ENCODE data around the gene CPVL. TPM values are rescaled to one million over a fixed set of nuclear protein-coding genes. Genes with fewer than 3 reads are reported as not detected.

Gene CPVL
- total and polyA plus RNA-seq, 2 of the 4 experiments (the other 2 are of a cell fraction) = not detected

DNA sequence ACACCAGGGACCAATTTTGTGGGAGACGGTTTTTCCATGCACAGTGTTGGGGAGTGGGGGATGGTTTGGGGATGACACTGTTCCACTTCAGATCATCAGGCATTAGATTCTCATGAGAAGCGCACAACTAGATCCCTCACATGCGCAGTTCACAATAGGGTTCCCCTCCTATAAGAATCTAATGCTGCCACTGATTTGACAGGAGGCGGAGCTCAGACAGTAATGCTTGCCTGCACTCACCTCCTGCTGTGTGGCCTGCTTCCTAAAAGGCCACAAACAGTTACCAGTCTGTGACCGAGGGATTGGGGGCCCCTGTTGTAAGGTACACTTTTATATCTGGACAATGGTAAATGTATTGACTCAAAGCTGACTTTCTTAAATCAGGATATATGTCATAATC, 142.6 kb downstream of the CPVL start:
- Histone ChIP-seq H3K36me3 (ENCODE audit: control insufficient read depth, insufficient read depth, low read length) (no peaks in the 10 kb centered on the region), H3K4me2 (ENCODE audit: low read depth, low read length) (no peak overlapping the region), H2BK15ac (ENCODE audit: low read depth, low read length) (no peak overlapping the region), H3K4me3 (ENCODE audit: insufficient read depth, low read depth, low read length) (no peak overlapping the region), H3K9ac (ENCODE audit: low read depth, low read length) (no peak overlapping the region), H3K23ac (ENCODE audit: low read depth, low read length) (no peak overlapping the region), H2BK120ac (ENCODE audit: low read depth, low read length) (no peak overlapping the region), H3K4me1 (ENCODE audit: control insufficient read depth, insufficient read depth, low read length) (no peaks in the 10 kb centered on the region), H3K56ac (ENCODE audit: extremely low read depth, insufficient read depth, low read length) (no peak overlapping the region), H3K4ac (ENCODE audit: low read depth, low read length) (no peak overlapping the region), H2AFZ (replicated peaks; ENCODE audit: low read length, poor library complexity) (no peak overlapping the region), H4K8ac (ENCODE audit: low read depth in 2 of 2, low read length in 2 of 2) (no peak overlapping the region), H2BK5ac (ENCODE audit: low read depth, low read length, poor library complexity, severe bottlenecking) (no peak overlapping the region), H3K79me1 (ENCODE audit: low read depth in 1 of 2, low read length in 2 of 2) (no peaks in the 10 kb centered on the region), H4K91ac (ENCODE audit: insufficient read depth, low read depth, low read length) (no peak overlapping the region), H2AK9ac (replicated peaks; ENCODE audit: low read depth, low read length, poor library complexity) (no peak overlapping the region), H3K27ac (ENCODE audit: insufficient read depth, low read length) (no peak overlapping the region), H3K18ac (ENCODE audit: low read depth, low read length) (no peak overlapping the region), H3K27me3 (ENCODE audit: control insufficient read depth, insufficient read depth, low read length) (peaks cover 17% of the 10 kb centered on the region), H3K9me1 (ENCODE audit: insufficient read depth, low read length) (no peaks in the 10 kb centered on the region), H4K5ac (ENCODE audit: low read depth, low read length) (no peak overlapping the region), H3K9me3 (ENCODE audit: control insufficient read depth, insufficient read depth, low read length) (no peaks in the 10 kb centered on the region), H2AK5ac (ENCODE audit: low read depth, low read length) (no peak overlapping the region), H2BK20ac (ENCODE audit: low read depth, low read length) (no peak overlapping the region), H4K20me1 (ENCODE audit: insufficient read depth, low read length) (no peaks in the 10 kb centered on the region), H3K14ac (replicated peaks; ENCODE audit: low read depth, low read length) (no peak overlapping the region)
- POLR2A ChIA-PET (ENCODE audit: unreplicated experiment) = no interaction called here
- dilution Hi-C loops (cut with HindIII; ENCODE audit: low sequenced_read_pairs, unreplicated experiment) (no loop called here), in situ Hi-C loops (cut with MboI; ENCODE audit: low sequenced_read_pairs) (no loop called here), intact Hi-C loops (cut with micrococcal nuclease) (no loop called here)
- no peak for DNase-seq
- WGBS, 2 experiments (ENCODE audit: extremely low coverage in 2 of 2, insufficient read length in 1 of 2) = no CpG with 5 or more reads among the region's 5 CpGs
- no TSS peak for BruUV-seq (replicated peaks)
- CTCF ChIA-PET = no interaction called here
- TF ChIP-seq RFX5 (IDR thresholded peaks at IDR 0.05; ENCODE audit: low read depth, low read length) (no peak), MAZ (IDR thresholded peaks at IDR 0.05; ENCODE audit: borderline replicate concordance, low read depth, low read length) (no peak), RAD21 (IDR thresholded peaks at IDR 0.05; ENCODE audit: low read length) (no peak), SMC3 (IDR thresholded peaks at IDR 0.05; ENCODE audit: low read depth, low read length) (no peak), FOS (IDR thresholded peaks at IDR 0.05; ENCODE audit: low read depth, low read length) (no peak), MXI1 (IDR thresholded peaks at IDR 0.05; ENCODE audit: borderline replicate concordance, low read depth, low read length) (no peak), MAFK (IDR thresholded peaks at IDR 0.05; ENCODE audit: low read depth, low read length) (no peak), BHLHE40 (IDR thresholded peaks at IDR 0.05; ENCODE audit: low read depth, low read length) (no peak), CHD1 (IDR thresholded peaks at IDR 0.05; ENCODE audit: low read depth, low read length) (no peak), CEBPB (IDR thresholded peaks at IDR 0.05; ENCODE audit: low read depth, low read length) (no peak), NFE2L2 (IDR thresholded peaks at IDR 0.05; ENCODE audit: low read depth, low read length) (no peak), RCOR1 (IDR thresholded peaks at IDR 0.05; ENCODE audit: insufficient replicate concordance, low read length) (no peak), POLR2A (IDR thresholded peaks at IDR 0.05; ENCODE audit: low read depth, low read length) (no peak)
- TF ChIP-seq, protein P1, sequence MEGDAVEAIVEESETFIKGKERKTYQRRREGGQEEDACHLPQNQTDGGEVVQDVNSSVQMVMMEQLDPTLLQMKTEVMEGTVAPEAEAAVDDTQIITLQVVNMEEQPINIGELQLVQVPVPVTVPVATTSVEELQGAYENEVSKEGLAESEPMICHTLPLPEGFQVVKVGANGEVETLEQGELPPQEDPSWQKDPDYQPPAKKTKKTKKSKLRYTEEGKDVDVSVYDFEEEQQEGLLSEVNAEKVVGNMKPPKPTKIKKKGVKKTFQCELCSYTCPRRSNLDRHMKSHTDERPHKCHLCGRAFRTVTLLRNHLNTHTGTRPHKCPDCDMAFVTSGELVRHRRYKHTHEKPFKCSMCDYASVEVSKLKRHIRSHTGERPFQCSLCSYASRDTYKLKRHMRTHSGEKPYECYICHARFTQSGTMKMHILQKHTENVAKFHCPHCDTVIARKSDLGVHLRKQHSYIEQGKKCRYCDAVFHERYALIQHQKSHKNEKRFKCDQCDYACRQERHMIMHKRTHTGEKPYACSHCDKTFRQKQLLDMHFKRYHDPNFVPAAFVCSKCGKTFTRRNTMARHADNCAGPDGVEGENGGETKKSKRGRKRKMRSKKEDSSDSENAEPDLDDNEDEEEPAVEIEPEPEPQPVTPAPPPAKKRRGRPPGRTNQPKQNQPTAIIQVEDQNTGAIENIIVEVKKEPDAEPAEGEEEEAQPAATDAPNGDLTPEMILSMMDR (conservative IDR thresholded peaks at IDR 0.05; ENCODE audit: low read depth, low read length) = no peak
- TF ChIP-seq, protein P2, sequence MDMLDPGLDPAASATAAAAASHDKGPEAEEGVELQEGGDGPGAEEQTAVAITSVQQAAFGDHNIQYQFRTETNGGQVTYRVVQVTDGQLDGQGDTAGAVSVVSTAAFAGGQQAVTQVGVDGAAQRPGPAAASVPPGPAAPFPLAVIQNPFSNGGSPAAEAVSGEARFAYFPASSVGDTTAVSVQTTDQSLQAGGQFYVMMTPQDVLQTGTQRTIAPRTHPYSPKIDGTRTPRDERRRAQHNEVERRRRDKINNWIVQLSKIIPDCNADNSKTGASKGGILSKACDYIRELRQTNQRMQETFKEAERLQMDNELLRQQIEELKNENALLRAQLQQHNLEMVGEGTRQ (IDR thresholded peaks at IDR 0.05; ENCODE audit: low read depth, low read length) = no peak
- TF ChIP-seq, protein P3, sequence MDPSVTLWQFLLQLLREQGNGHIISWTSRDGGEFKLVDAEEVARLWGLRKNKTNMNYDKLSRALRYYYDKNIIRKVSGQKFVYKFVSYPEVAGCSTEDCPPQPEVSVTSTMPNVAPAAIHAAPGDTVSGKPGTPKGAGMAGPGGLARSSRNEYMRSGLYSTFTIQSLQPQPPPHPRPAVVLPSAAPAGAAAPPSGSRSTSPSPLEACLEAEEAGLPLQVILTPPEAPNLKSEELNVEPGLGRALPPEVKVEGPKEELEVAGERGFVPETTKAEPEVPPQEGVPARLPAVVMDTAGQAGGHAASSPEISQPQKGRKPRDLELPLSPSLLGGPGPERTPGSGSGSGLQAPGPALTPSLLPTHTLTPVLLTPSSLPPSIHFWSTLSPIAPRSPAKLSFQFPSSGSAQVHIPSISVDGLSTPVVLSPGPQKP (IDR thresholded peaks at IDR 0.05; ENCODE audit: borderline replicate concordance, low read depth, low read length) = no peak
- ATAC-seq (ENCODE audit: low read depth) = no peak

Data from IMR-90 (cell line).